Measurements from ENCODE around the gene DCDC2C. TPM values are rescaled to one million over a fixed set of nuclear protein-coding genes. Genes with fewer than 3 reads are reported as not detected.

The DCDC2C gene
- polyA plus RNA-seq, 12 donors: 0.17 to 7.3 (median 0.34) TPM; not detected in 5

DNA sequence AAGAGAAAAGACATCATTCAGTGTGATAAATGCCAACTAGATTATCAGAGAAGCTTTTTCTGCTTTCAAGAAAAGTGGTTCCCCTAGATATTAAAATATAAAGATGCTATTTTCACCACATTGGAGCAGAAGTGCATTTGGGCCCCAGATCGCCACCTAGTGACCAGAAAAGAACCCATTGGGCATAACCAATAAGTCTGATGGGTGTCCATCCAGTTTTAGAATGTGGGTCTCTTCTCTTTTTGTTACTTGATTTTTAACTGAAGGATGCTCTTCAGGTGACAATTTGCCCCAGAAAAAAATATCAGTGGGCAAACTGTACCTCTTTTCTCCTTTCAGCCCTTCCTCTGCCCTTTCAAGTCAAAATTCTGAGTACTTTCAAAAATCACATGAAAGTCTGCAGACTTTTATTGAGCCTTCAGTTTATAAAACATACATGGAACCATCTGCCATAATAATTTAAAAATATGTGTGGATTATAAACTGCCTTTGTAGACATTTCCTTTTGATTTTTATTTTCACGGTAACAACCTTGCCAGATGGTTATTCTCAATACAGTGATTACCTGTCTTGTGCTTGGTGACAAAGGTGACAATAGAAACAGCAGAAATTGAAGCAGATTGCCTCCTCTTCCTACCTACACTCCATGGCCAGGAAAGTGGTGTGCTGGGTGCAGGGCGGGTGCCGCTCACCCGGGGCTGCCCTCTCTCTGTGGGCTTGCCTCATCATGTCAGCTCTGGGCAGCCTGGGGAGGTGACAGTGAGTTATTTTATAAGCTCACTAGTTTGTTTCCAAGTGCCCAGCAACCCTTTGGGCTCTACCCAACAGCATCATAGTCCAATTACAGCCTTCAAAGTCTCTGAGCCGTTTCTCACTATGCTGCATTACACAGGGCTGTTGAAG is 124.5 kb downstream of the DCDC2C start:
- no peak for DNase-seq

DNA sequence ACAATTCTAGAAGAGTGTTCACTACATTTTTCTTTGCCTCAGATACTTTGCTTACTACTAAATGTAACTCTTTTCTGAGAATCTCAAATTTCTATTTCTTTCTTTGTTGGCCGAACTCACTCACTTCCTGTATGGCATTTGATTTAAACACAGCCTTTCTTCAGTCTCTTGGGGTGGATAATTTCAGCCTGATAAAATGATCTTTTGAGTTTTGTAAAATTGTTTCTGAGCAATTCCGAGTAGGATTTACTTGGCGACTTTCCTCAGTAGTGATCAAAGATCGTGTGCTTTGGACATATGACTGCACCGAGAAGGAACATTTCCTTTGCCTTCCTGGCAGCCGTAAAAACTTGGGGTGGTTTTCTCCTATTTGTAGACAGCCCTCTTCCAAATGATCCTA is 127.4 kb downstream of the DCDC2C start:
- DNase-seq: no peak

DNA sequence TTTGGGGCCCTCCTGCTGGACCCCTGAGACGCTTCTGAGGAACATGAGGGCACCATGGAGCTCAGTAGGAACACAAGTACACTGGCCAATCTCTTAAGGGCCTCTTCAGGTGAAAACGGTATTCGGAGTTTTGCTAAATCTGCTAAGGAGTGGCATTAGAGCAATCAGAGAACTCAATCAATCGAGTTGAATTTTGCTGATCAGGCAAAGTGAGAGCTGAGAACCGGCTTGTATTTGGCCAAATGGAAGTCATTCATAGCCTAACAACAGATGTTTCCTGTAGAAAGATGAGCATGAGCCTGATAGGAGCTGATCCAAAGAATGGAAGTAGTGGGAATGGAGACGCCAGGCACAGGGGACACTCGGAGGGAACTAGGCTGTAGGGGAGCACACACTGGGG is 133.7 kb downstream of the DCDC2C start:
- no peak for DNase-seq

DNA sequence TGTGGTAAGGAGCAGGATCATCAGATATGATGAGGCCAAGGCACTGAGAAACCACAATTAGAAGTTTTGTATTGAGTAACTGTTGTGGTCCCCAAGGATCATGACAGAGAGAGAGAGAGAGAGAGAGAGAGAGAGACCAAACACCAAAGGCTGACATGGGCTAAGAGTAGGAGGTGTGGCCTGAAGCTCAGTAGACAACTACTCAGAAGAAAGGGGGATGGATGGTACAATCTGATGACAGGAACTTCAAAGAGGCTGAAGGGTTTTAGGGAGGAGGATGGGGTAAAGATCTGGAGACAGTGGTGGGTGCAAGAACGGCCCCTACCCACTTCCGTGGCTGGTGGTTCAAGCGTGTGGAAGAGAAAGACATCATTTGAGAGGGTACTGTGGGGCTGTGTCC is 135.0 kb downstream of the DCDC2C start:
- DNase-seq: no peak

DNA sequence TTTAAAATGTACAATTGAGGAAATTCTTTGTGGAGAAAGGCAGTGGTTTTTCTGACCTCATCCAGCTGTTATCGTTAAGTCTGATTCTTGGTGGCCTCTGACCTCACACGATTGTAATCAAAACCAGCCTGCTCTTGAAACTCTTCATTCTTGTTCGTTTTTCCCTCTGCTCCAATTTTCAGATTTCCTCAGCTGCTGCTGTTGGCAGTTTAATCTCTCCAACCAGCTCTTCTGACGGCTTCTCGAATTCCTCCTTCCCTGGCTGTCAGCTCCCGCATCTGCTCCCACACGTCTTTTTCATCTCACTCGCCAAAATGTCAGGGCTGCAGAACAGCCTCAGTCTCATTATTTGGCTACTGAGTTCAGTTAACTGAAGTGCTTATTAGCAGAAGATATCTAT is 136.1 kb downstream of the DCDC2C start:
- DNase-seq: peak; percentile 59

DNA sequence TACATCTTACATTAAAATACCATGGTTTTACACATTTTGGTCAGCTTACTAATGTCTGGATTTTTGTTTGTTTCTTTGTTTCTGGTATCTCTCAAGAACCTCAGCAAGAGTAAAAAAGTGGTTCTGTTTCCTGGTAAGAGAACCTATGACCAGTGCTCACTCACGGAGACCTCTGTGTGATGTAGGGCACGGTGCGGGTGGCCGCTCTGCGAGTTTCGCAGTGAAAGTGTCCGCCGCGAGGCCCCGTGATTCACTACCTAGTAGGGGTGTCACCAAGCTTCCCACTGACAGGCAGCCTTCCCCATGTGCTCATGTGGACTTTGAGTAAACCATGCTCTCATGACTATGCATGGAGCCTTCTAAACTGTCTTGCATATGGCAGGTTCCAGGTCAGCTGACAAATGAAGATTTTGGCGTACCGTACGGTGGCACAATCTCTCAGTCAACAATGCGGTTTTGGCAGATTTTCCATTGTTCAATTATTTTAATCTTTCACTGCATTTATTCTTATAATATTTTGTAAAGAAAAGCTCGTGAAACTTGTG is 137.3 kb downstream of the DCDC2C start:
- no peak for DNase-seq

DNA sequence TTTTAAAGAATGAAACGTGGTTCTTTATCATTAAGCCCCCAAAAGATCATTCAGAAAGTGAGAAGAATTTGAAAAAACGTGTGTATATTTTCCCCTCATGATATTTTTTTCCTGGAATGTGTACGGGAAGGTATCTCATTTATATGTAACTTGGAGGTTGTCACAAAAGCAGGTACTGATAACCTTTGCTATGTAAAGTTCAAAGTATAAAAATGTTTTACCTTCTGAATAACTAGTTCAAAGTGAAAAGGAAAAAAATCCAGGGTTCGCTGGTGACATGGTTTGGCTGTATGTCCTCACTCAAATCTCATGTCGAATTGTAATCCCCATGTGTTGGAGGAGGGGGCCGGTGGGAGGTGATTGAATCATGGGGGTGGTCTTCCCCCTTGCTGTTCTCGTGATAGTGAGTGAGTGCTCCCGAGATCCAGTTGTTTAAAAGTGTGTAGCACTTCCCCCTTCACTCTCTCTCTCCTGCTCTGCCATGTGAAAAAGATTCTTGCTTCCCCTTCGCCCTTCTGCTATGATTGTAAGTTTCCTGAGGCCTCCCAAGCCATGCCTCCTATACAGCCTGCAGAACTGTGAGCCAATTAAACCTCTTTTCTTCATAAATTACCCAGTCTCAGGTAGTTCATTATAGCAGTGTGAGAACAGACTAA is 144.2 kb downstream of the DCDC2C start:
- DNase-seq: no peak

DNA sequence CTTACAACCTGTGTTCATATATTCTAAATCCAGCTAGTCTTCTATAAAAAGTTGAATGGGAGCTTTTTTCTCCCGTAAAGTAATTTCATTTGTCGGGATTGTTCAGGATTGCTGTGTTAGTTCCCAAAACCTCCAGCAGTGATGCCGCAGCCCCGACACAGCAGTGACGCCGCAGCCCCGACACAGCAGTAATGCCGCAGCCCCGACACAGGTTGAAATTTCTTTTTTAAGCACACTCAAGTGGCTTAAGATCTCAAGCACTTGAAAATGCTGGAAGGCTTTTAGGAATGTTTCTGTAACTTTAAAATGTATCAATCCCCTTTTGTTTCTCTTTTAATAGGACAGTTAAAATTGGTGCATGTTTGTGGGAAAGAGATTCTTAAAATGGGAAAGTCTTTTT is 145.4 kb downstream of the DCDC2C start:
- DNase-seq: no peak

DNA sequence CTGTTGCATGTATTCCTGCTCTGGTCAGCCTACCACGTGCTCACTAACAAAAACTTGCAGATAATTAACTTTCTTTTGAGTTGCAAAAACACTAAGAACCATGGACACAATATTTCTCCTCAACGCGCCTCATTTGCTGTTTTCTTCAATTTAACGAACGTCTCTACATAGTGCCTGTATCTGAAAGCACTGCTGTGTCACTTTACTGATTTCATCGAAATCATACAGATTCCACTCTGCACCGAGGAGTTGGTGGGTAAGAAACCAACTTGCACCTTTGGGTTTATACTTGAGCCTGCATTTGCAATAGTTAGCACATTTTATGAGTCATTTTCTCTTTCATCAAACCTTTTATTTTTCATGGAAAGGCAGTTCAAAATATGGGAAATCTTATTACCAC is 145.8 kb downstream of the DCDC2C start:
- no peak for DNase-seq

DNA sequence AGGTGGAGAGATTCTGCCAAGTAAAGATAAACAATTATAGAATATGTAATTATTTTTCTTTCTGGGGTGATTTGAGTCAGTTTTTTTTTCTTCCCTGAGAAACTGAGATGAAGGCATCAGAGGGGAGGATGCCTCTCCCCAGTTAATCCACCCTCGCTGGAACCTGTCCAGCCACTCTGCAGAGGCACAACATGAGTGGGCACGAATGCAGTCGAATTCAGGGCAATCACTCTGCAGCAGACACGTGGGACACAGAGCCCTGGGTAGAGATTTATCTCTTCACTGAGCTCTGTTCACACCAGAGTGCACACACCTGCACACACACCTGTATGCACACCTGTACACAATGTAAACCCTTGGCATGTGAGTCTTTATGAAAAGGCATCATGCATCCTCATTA is 154.2 kb downstream of the DCDC2C start:
- no peak for DNase-seq

DNA sequence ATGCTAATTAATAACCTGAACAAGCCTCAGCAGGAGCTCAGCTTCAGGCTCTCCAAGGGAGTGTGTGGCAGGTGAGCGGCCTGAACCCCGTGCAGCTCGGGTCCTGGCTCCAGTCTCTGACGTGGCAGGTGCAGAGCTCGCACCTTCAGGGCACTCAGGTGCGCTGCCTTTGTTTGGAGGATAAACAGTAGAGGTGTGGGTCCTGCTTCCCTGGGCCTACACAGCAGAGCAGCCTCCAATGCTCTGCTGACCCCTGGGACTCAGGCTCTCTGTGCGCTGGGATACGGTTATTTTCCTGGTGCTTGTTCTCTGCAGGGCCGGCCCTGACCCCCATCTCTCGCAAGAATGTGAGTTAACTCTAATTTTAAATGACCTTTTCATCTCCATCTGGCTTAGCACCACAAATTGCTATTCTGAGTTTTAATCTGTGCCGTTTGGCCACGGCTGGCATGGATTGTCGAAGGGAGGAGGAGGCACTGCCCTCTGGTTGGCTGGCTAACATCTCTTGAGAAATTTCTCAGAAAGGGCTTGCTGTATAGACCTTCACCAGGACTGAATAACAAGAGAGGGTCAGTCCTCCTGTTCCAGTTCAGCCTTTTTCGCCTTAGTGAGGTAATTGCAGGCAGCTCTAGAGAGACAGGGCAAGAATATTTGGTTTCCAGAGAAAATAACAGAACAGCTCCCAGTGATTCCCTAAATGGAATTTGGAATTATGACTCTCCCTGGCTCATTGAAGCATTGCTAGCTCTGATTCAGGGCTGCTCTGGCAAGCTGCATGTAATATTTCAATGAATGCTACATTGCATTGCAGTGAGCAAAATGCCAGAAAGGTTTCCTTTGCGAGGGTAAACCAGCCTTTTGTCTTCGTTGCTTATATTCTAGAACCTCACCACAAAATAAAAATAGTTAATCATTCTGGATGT is 161.8 kb downstream of the DCDC2C start:
- no peak for DNase-seq

DNA sequence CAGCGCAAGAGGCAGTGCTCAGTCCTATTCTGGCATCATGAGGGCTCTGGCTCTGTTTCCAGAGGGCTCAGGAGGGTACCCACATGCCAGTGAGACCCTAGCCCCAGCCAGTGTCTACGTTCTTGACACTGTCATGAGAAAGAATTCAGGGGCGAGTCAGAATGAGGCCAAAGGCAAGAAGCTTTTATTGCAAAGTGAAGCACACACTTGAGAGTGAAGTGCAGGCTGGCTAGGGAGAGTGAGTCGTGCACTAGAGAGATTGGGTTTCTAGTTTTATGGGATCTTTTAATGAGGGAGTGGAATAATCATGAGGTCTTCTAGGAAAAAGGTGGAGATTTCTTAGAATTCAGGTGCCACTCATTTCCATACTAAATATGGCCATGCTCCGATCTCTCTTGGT is 164.1 kb downstream of the DCDC2C start:
- no peak for DNase-seq

DNA sequence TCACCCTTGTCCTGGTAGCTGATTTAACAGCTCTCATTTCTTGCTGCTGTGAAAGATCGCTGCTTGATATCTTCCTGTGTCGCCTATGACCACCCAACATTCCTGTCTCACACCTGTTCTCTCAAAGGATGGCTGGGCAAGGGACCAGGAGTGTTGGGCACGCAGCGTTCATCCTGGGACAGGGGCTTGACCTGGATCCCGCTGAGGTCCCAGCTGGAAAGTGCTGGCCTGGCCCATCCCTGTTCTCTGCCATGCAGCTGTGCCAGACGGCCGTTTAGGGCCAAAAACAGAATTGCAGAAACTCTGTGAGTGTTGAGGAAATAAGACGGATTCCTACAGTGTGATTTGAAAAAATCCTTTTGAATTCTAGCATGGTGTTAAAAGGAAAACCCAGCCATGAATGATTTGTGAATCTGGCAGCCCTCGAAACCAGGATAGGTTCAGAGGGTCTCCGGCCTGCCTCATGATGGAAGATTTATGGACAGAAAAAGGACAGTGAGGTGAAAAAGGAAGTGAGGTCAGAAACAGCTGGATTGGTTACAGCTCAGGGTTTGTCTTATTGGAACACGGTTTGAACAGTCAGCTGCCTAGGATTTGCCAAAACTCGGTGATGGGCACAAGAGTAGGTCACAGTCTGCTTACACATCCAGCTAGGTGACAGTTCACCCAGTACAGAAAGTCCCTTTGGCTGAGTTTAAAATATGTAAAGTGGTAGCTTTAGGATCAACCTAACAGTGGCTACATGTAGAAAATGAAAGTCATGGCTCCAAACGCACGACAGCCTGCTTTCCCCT is 164.8 kb downstream of the DCDC2C start:
- DNase-seq: no peak

DNA sequence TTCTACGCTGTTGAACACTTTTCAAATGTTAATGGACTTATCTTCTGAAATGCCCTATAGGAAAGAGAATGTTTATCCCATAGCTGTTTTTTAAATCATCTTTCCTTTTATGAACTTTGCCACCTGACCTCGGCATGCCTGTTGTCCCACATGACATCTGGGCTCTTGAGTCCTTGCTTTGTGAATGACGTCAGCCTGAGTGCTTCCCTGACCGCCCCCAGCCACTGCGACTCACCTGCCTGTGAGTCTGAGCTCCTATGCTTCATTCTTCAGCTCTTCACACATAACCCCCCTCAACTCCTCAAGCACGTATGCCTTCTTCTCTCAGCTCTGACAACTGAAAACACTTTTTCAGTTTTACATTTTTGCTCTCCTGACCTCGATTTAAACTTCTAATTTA is 166.8 kb downstream of the DCDC2C start:
- DNase-seq: no peak

DNA sequence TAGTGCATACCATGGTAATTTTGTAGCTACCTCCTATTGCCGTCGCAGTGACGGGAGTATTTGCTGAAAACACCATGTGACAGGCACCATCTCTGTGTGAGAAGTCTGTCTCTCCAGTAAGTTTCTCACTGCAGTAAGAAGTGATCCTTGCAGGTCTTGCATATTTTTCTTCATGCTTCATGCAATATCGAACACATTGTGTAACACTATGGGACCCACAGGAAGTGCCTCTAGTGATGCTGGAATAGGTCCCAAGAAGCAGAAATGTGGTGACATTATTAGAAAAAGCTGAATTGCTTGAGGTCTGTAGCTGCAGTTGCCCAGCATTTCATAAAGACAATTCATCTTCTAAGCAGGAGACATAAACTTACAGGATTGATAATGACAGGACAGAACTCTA is 167.6 kb downstream of the DCDC2C start:
- DNase-seq: no peak

DNA sequence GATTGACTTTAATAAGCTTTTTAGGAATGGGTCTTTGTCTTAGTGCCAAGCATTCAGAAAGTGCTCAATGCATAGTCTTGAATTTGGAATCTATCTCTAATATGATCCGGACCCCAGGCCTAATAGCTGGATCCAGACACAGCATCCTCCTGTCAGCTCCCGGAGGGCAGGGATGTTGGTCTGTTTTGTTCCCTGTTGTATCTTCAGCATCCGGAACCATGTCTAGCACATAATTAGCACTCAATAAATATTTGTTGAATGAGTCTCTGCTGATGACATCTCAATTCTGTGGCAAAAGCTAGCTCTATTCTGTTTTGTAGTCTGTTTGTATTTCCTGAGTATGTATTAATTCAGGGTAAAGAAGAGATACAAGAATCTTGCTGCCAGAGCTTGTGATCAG is 169.1 kb downstream of the DCDC2C start:
- DNase-seq: no peak

DNA sequence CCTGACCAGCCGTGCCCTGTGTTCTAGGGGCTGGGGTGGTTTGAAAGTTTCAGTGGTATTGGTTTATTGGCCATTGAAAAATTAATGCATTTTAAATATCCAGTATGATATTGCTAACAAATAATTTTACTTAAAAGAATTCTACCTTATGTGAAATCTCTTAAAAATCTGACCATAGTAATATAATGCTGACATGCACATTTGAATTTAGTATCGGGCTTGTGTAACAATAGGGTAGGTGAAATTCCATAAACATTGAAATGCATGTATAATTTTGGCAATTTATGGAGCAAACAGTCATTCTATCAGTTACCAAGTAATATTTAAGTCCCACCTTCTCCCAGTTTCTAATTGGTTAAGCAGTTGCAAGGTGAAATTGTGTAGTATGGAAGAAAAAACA is 170.5 kb downstream of the DCDC2C start:
- DNase-seq: no peak

DNA sequence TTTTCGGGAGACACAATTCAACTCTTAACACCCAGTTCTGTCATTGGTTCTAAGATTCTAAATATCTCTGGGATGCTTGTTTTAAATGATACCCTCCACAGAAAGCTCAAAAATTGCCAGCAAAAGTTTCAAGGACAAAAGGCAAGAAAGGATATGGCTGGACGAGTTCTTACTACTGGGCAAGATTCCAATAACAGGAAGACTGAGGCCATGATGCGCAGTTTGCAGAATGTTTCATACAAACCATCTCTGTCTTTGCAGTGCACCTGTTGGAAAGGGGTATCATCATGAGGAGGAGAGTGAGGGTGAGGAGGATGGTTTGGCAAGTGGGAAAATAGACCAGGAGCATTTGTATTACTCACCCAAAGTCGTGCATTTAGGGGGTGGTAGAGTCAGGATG is 172.8 kb downstream of the DCDC2C start:
- DNase-seq: no peak

DNA sequence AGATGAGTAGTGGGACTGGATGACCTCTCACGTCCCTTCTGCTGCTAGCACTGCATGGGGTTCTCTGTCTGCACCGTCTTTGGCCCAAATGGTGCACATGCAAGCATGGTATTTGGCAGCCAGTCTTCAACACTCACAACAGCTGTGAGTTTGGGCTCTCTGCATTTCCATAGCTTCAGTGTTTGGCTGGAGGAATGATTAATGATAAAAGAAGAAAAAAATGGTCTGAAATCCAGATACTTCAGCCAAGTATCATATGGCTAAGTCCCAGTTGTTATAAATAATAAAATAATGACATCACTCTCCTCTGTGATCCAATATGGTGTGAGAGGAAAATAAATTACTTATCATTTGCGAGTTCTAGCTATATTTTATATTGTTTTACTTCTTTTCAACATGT is 173.3 kb downstream of the DCDC2C start:
- peak; percentile 75 for DNase-seq

DNA sequence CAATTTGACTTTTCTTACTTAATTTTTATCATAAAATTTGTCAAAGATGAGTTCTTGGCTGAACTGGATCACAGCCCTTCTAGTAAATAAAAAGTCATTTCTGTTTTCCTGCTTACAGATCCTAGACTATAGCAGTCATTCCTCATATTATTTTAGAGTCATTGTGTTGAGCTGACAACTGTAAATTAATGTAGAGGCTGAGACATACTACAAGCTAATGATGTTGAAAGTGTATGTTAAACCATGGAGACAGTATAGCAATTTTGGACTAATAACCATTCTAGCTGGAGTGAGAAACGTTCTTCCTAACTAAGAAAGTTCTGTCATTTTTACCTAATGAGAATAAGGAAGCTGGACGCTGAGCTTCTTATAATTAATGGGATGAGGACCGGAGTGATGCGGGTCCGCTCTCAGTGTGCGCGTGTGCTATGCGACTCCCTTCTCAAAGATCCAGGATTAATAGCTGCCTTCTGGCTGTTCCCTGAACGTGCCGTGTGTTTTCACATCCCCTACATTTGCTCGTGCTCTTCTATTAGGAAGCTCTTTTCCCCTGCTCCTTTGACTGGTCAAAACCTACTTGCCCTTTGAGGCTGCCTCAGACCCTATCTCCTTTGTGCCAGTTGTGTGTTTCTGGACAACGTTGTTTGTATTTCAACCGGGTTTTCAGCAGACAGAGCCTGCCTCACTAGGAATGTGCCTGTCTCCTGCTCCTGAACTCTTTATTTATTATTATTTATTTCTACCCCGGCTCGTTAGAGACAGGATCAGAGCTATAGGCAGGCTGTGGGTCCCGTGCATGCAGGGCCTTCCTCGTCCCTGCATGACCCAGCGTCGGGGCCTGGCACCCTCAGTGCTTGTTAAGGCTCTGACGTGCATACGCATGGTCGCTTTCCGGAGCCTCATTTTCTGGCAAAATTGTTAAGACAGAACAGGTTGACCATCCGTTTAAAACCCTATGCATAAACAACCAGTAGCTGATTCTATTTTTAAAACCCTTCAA is 182.6 kb downstream of the DCDC2C start:
- no peak for DNase-seq
